Cardiac muscle cell (in vitro differentiated cells and primary cell): ENCODE data around the gene RPS13. TPM values are rescaled to one million over a fixed set of nuclear protein-coding genes. Genes with fewer than 3 reads are reported as not detected.
"Not testable (repeated sequence)": the region's sequence is repeated elsewhere in the genome, so short reads cannot be mapped to it uniquely, and the experiment has no call there.

Experiments used
- DNase-seq, 2 donors: peaks; one replicate each; pipeline versions ENCODE4 v3.0.0 to v3.0.0-alpha.2; 2010 to 2017; ENCODE audit warnings: low read depth in 1 of 2, low spot score in 1 of 2
- H3K27ac ChIP-seq: fragments of 200-600 bp; sonication (generic); 2 replicates; pipeline ENCODE4 v1.5.1; 2016
- H3K27me3 ChIP-seq: fragments of 200-600 bp; sonication (generic); 2 replicates; pipeline ENCODE4 v1.6.0; 2016; ENCODE audit warnings: control low read depth
- H3K36me3 ChIP-seq: fragments of 200-600 bp; sonication (generic); 2 replicates; pipeline ENCODE4 v1.5.1; 2016; ENCODE audit warnings: control low read depth
- H3K4me1 ChIP-seq: fragments of 200-600 bp; sonication (generic); 2 replicates; pipeline ENCODE4 v1.8.1; 2017; ENCODE audit warnings: low read depth, mild to moderate bottlenecking, mixed run types
- H3K4me3 ChIP-seq: fragments of 200-600 bp; sonication (generic); 2 replicates; pipeline ENCODE4 v1.5.1; 2016; ENCODE audit warnings: mild to moderate bottlenecking
- H3K9me3 ChIP-seq: fragments of 200-600 bp; sonication (generic); 2 replicates; pipeline ENCODE4 v1.5.1; 2017; ENCODE audit warnings: low read depth, mild to moderate bottlenecking, control low read depth
- CTCF ChIP-seq: IDR thresholded peaks from 2 replicates; pipeline ENCODE4 v1.5.1; 2012; ENCODE audit warnings: low read depth, mild to moderate bottlenecking, low read length
- polyA plus RNA-seq: library from polyadenylated mRNA; unstranded; fragments of >200 nt; fragmentation: Nextera tagmentation; extraction: Ambion mirVana; gene quantifications from 2 replicates; pipeline ENCODE4 v1.2.1, GENCODE V29; 2016
- total RNA-seq: library from RNA; depleted of rRNA; stranded (reverse); fragments of >200 nt; gene quantifications from 2 replicates; pipeline ENCODE4 v1.2.3, GENCODE V29; 2016

Gene RPS13
- total and polyA plus RNA-seq, 2 experiments from 2014 or later, result 619 to 623 TPM

- DNase-seq, result no peak
- H3K4me1 ChIP-seq, result no peaks in the 10 kb centered on the region
- H3K36me3 ChIP-seq, result no peaks in the 10 kb centered on the region
- H3K27ac ChIP-seq, result no peak overlapping the region
- H3K4me3 ChIP-seq, result no peak overlapping the region
- no peaks in the 10 kb centered on the region for H3K27me3 ChIP-seq
- H3K9me3 ChIP-seq, result no peaks in the 10 kb centered on the region
- TF ChIP-seq CTCF, result no peak
These were observed 30.8 kb downstream of the RPS13 start for GRCh38 chr11:17046690-17047089.

- Histone ChIP-seq H3K4me3 (no peak overlapping the region), H3K27me3 (peaks cover 9% of the 10 kb centered on the region), H3K9me3 (no peaks in the 10 kb centered on the region), H3K4me1 (no peaks in the 10 kb centered on the region), H3K36me3 (no peaks in the 10 kb centered on the region), H3K27ac (no peak overlapping the region)
- peak; percentile 8 for TF ChIP-seq CTCF
- DNase-seq, result peak in 1 of 2 donors; percentile 7
These were observed 40.5 kb downstream of the RPS13 start for GRCh38 chr11:17036666-17037658.

DNA sequence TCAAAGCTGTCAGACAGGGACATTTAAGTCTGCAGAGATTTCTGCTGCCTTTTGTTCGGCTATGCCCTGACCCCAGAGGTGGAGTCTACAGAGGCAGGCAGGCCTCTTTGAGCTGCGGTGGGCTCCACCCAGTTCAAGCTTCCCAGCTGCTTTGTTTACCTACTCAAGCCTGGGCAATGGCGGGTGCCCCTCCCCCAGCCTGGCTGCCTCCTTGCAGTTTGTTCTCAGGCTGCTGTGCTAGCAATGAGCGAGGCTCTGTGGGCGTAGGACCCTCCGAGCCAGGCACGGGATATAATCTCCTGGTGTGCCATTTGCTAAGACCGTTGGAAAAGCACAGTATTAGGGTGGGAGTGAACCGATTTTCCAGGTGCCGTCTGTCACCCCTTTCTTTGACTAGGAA, 43.4 kb downstream of the RPS13 start:
- H3K27me3 ChIP-seq, H3K27ac ChIP-seq, H3K4me3 ChIP-seq, H3K4me1 ChIP-seq, H3K36me3 ChIP-seq, DNase-seq, H3K9me3 ChIP-seq: not testable (repeated sequence)

DNA sequence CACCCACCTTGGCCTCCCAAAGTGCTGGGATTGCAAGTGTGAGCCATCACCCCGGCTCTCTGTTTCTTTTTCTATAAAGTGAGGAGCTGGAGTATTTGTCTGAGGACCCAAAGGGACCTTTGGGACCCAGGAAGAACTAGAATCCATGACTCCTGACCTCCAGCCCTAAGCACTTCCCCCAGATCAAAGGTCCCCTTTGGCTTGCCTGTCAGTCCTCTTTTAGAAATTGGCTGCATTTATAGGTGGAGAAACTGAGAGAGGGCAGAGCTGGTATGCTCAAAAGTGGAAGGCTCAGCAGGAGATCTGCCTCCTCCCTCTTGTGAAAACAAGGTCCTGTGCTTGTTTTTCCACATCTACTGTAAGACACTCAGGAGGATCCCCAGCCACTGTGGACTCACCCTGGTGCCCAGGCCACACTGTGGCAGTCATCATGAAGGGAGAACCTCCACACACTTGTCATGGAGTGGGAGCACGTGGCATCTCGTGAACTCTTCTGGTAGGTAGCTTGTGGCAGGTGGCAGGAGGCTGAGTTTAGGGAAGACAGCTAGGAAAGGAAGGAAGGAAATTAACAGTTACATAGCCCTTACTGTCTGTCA, 50.9 kb downstream of the RPS13 start:
- Histone ChIP-seq H3K4me3 (no peak overlapping the region), H3K36me3 (no peaks in the 10 kb centered on the region), H3K27ac (no peak overlapping the region), H3K27me3 (no peaks in the 10 kb centered on the region), H3K4me1 (no peaks in the 10 kb centered on the region), H3K9me3 (no peaks in the 10 kb centered on the region)
- TF ChIP-seq CTCF, result no peak
- no peak for DNase-seq

DNA sequence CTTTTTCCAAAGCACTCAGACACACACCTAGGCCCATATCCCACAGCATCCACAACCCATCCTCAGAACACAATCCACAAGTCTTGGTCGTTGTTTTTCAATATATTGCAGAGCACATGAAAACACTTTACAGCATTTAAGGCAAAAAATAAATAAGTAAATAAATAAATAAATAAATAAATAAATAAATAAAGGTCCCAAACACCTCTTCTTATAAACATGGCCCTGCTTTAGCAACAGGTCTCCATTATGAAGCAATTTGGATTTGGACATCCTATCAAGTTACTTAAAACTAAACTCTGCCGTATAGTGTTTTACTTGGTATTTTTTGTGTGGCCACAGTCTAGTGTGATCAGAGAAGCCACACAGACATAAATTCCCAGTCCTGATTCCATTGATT, 52.5 kb downstream of the RPS13 start:
- no peak for DNase-seq
- no peaks in the 10 kb centered on the region for H3K36me3 ChIP-seq
- no peaks in the 10 kb centered on the region for H3K9me3 ChIP-seq
- H3K4me1 ChIP-seq, result no peaks in the 10 kb centered on the region
- TF ChIP-seq CTCF, result no peak
- H3K4me3 ChIP-seq, result no peak overlapping the region
- no peaks in the 10 kb centered on the region for H3K27me3 ChIP-seq
- H3K27ac ChIP-seq, result no peak overlapping the region

Other genes starting within 250 kb of the RPS13 start
- gene PLEKHA7, start 63.3 kb downstream of the RPS13 start, total RNA-seq, result 65.0 and 167 TPM in 2 replicates
- 40.8 and 97.6 TPM in 2 replicates for gene PLEKHA7, start 63.3 kb downstream of the RPS13 start, polyA plus RNA-seq
- 32.0 and 54.6 TPM in 2 replicates for gene PIK3C2A, start 130.3 kb upstream of the RPS13 start, total RNA-seq
- gene PIK3C2A, start 130.3 kb upstream of the RPS13 start, polyA plus RNA-seq, result 20.7 and 23.2 TPM in 2 replicates
- gene NUCB2, start 199.1 kb upstream of the RPS13 start, total RNA-seq, result 26.6 and 52.4 TPM in 2 replicates
- gene NUCB2, start 199.1 kb upstream of the RPS13 start, polyA plus RNA-seq, result 120 and 129 TPM in 2 replicates